AG04450 (cell line): ENCODE results near the gene TBC1D16. TPM values are rescaled to one million over a fixed set of nuclear protein-coding genes. Genes with fewer than 3 reads are reported as not detected.
"Not testable (repeated sequence)": the region's sequence is repeated elsewhere in the genome, so short reads cannot be mapped to it uniquely, and the experiment has no call there.

ENCODE experiments used
- CTCF ChIA-PET: fragments of 300-600, 350-600 bp; formaldehyde crosslinking; extraction: SDS; loops from one replicate; lab custom pipeline; 2022; ENCODE audit warnings: antibody characterized with exemption, inconsistent platforms; lab: Charles Lee
- POLR2A ChIA-PET: fragments of 350-600 bp; formaldehyde crosslinking; extraction: SDS; loops from one replicate; lab custom pipeline; 2021; ENCODE audit warnings: antibody characterized with exemption, inconsistent platforms; lab: Yijun Ruan, JAX
- DNase-seq: peaks from one replicate; pipeline ENCODE4 v3.0.0-alpha.2; 2011; ENCODE audit warnings: low read depth, low spot score
- H3K27ac ChIP-seq: one replicate; pipeline ENCODE4 v1.5.1; 2012; ENCODE audit warnings: low read depth, low read length, control low read depth
- H3K27me3 ChIP-seq: one replicate; pipeline ENCODE4 v1.6.0; 2012; ENCODE audit warnings: low read length; ENCODE audit not compliant: control insufficient read depth, insufficient read depth
- H3K4me3 ChIP-seq: 2 replicates; pipeline ENCODE4 v1.5.1; 2011; ENCODE audit warnings: mild to moderate bottlenecking, low read depth, low read length, control low read depth
- H3K9me3 ChIP-seq: 2 replicates; pipeline ENCODE4 v1.5.1; 2012; ENCODE audit warnings: low read length; ENCODE audit not compliant: control insufficient read depth, insufficient read depth
- polyA plus RNA-seq: library from polyadenylated mRNA; depleted of rRNA; stranded (reverse); fragments of >200 nt; gene quantifications from 2 replicates; pipeline ENCODE4 v1.2.3, GENCODE V29; 2011
- TF ChIP-seq, protein P1 (sequence below): IDR thresholded peaks from 2 replicates; pipeline ENCODE4 v1.5.1; 2011; ENCODE audit warnings: low read depth, low read length, control low read depth, inconsistent platforms

TBC1D16 gene
- polyA plus RNA-seq, 1 experiment = 10.9 TPM

DNA sequence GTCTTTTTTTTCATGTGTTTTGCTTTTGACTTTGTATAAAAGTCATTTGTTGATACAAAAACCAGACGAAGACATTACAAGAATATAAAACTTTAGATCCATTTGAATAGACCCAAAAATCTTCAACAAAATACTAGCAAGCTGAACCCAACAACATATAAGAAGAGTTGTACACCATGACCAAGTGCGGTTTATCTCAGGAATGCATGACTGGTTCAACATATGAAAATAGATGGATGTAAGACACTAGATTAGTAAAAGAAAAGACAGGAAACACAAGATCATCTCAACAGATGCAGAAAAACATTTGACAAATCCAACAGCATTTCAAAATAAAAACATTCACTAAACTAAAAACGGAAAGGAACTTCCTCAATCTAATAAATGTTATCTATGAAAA is 69.0 kb downstream of the TBC1D16 start:
- TF ChIP-seq, protein P1, sequence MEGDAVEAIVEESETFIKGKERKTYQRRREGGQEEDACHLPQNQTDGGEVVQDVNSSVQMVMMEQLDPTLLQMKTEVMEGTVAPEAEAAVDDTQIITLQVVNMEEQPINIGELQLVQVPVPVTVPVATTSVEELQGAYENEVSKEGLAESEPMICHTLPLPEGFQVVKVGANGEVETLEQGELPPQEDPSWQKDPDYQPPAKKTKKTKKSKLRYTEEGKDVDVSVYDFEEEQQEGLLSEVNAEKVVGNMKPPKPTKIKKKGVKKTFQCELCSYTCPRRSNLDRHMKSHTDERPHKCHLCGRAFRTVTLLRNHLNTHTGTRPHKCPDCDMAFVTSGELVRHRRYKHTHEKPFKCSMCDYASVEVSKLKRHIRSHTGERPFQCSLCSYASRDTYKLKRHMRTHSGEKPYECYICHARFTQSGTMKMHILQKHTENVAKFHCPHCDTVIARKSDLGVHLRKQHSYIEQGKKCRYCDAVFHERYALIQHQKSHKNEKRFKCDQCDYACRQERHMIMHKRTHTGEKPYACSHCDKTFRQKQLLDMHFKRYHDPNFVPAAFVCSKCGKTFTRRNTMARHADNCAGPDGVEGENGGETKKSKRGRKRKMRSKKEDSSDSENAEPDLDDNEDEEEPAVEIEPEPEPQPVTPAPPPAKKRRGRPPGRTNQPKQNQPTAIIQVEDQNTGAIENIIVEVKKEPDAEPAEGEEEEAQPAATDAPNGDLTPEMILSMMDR = no peak
- Histone ChIP-seq H3K9me3 (no peaks in the 10 kb centered on the region), H3K4me3 (no peak overlapping the region), H3K27ac (no peak overlapping the region), H3K27me3 (no peaks in the 10 kb centered on the region)
- POLR2A ChIA-PET = no interaction called here
- no peak for DNase-seq
- CTCF ChIA-PET = no interaction called here

DNA sequence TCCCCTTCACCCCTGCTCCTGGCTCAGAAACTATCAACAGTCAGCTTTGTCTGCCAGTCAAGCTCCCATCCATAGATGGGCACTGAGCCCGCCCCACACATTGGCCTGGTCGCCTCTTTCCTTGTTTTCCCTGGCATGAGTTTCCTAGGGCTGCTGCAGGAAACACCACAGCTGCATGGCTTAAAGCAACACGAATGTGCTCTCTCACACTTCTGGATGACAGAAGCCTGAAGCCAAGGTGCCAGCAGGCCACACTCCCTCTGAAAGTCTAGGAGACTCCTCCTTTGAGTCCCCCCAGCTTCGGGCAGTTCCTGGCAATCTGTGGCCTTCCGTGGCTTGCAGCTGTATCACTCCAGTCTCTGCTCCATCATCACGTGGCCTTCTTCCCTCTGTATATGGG is 69.9 kb downstream of the TBC1D16 start:
- H3K27ac ChIP-seq = no peak overlapping the region
- no peak for DNase-seq
- H3K4me3 ChIP-seq = no peak overlapping the region
- H3K9me3 ChIP-seq = peaks cover 5% of the 10 kb centered on the region
- TF ChIP-seq, protein P1 = no peak
- ChIA-PET CTCF (interaction anchor here (1.0 kb wide), 1 partner anchor 42 kb away, joined by 4 read pairs; no protein-coding TSS in a partner anchor), POLR2A (no interaction called here)
- no peaks in the 10 kb centered on the region for H3K27me3 ChIP-seq

GRCh38 chr17:79962467-79962866 is 73.2 kb downstream of the TBC1D16 start:
- POLR2A ChIA-PET, DNase-seq, H3K4me3 ChIP-seq, H3K27ac ChIP-seq, CTCF ChIA-PET, H3K9me3 ChIP-seq, H3K27me3 ChIP-seq: not testable (repeated sequence)

- CTCF ChIA-PET, H3K4me3 ChIP-seq, H3K27ac ChIP-seq, DNase-seq, POLR2A ChIA-PET, H3K9me3 ChIP-seq, H3K27me3 ChIP-seq: not testable (repeated sequence)
Observed at GRCh38 chr17:79961567-79961966, 74.1 kb downstream of the TBC1D16 start.

- POLR2A ChIA-PET = no interaction called here
- no peak overlapping the region for H3K4me3 ChIP-seq
- CTCF ChIA-PET = no interaction called here
- peaks cover 5% of the 10 kb centered on the region for H3K9me3 ChIP-seq
- H3K27me3 ChIP-seq = no peaks in the 10 kb centered on the region
- no peak overlapping the region for H3K27ac ChIP-seq
- DNase-seq = no peak
- TF ChIP-seq, protein P1 = no peak
Observed at GRCh38 chr17:79960788-79961522, 74.7 kb downstream of the TBC1D16 start.

GRCh38 chr17:79959042-79959441 is 76.6 kb downstream of the TBC1D16 start:
- Histone ChIP-seq H3K27ac (no peak overlapping the region), H3K9me3 (peaks cover 5% of the 10 kb centered on the region), H3K27me3 (no peaks in the 10 kb centered on the region), H3K4me3 (no peak overlapping the region)
- CTCF ChIA-PET = no interaction called here
- TF ChIP-seq, protein P1 = no peak
- no peak for DNase-seq
- POLR2A ChIA-PET = no interaction called here
